ENCODE data around the gene AVEN. TPM values are rescaled to one million over a fixed set of nuclear protein-coding genes. Genes with fewer than 3 reads are reported as not detected.
A peak's percentile ranks its signal among the peaks of the same experiment; 100 is the strongest.

AVEN gene
- total and polyA plus RNA-seq, 2 donors (not counting 1 experiment from before 2014, with no cell fraction given), result 16.0 to 19.2 TPM

- H3K4me3 ChIP-seq (replicated peaks in 1 of 4; ENCODE audit: control extremely low read depth in 1 of 4, insufficient read depth in 1 of 4, low read depth in 3 of 4, low read length in 4 of 4), result no peak overlapping the region
- H3K79me2 ChIP-seq (ENCODE audit: control insufficient read depth, insufficient read depth, low read length), result no peaks in the 10 kb centered on the region
- no peaks in the 10 kb centered on the region for H3K27me3 ChIP-seq (ENCODE audit: control insufficient read depth, insufficient read depth, low read length)
- TF ChIP-seq CTCF (conservative IDR thresholded peaks at IDR 0.05 in 1 of 2, IDR thresholded peaks at IDR 0.05 in 1 of 2; ENCODE audit: low read depth in 1 of 2, low read length in 2 of 2) (no peak), EZH2 (IDR thresholded peaks at IDR 0.05; ENCODE audit: low read length, missing control alignments) (no peak)
- H3K27ac ChIP-seq (ENCODE audit: insufficient read depth, low read length), result no peak overlapping the region
- no peak for DNase-seq (ENCODE audit: low read depth in 2 of 2)
- H4K20me1 ChIP-seq (ENCODE audit: control insufficient read depth, extremely low read depth, insufficient read depth, low read length), result no peaks in the 10 kb centered on the region
- H3K4me1 ChIP-seq (ENCODE audit: control insufficient read depth, extremely low read depth, insufficient read depth, low read length), result no peaks in the 10 kb centered on the region
- no peak overlapping the region for H3K9ac ChIP-seq (ENCODE audit: insufficient read depth, low read length)
- H3K9me3 ChIP-seq (ENCODE audit: control insufficient read depth, insufficient read depth, low read depth, low read length), result no peaks in the 10 kb centered on the region
- H2AFZ ChIP-seq (ENCODE audit: low read length), result no peak overlapping the region
- no peaks in the 10 kb centered on the region for H3K36me3 ChIP-seq (ENCODE audit: control insufficient read depth, insufficient read depth, low read length)
- no peak overlapping the region for H3K4me2 ChIP-seq (ENCODE audit: extremely low read depth, insufficient read depth, low read length)
Observed at GRCh38 chr15:33941279-33942063, 97.5 kb downstream of the AVEN start.

- TF ChIP-seq CTCF (conservative IDR thresholded peaks at IDR 0.05 in 1 of 2, IDR thresholded peaks at IDR 0.05 in 1 of 2; ENCODE audit: low read depth in 1 of 2, low read length in 2 of 2) (no peak), EZH2 (IDR thresholded peaks at IDR 0.05; ENCODE audit: low read length, missing control alignments) (no peak)
Observed at GRCh38 chr15:33934921-33935320, 104.1 kb downstream of the AVEN start.

GRCh38 chr15:33934396-33934795 is 104.6 kb downstream of the AVEN start:
- Histone ChIP-seq H3K4me2 (ENCODE audit: extremely low read depth, insufficient read depth, low read length) (no peak overlapping the region), H3K4me3 (replicated peaks in 1 of 4; ENCODE audit: control extremely low read depth in 1 of 4, insufficient read depth in 1 of 4, low read depth in 3 of 4, low read length in 4 of 4) (no peak overlapping the region), H3K79me2 (ENCODE audit: control insufficient read depth, insufficient read depth, low read length) (no peaks in the 10 kb centered on the region), H3K9me3 (ENCODE audit: control insufficient read depth, insufficient read depth, low read depth, low read length) (no peaks in the 10 kb centered on the region), H4K20me1 (ENCODE audit: control insufficient read depth, extremely low read depth, insufficient read depth, low read length) (no peaks in the 10 kb centered on the region), H3K9ac (ENCODE audit: insufficient read depth, low read length) (no peak overlapping the region), H2AFZ (ENCODE audit: low read length) (no peak overlapping the region), H3K4me1 (ENCODE audit: control insufficient read depth, extremely low read depth, insufficient read depth, low read length) (no peaks in the 10 kb centered on the region), H3K36me3 (ENCODE audit: control insufficient read depth, insufficient read depth, low read length) (no peaks in the 10 kb centered on the region), H3K27ac (ENCODE audit: insufficient read depth, low read length) (no peak overlapping the region), H3K27me3 (ENCODE audit: control insufficient read depth, insufficient read depth, low read length) (no peaks in the 10 kb centered on the region)
- TF ChIP-seq CTCF (conservative IDR thresholded peaks at IDR 0.05 in 1 of 2, IDR thresholded peaks at IDR 0.05 in 1 of 2; ENCODE audit: low read depth in 1 of 2, low read length in 2 of 2), result no peak
- no peak for TF ChIP-seq EZH2 (IDR thresholded peaks at IDR 0.05; ENCODE audit: low read length, missing control alignments)
- peak in 1 of 2 donors; percentile 19 for DNase-seq (ENCODE audit: low read depth in 2 of 2)

More at GRCh38 chr15:33934921-33935320, 104.1 kb downstream of the AVEN start:
- Histone ChIP-seq H3K27ac (ENCODE audit: insufficient read depth, low read length) (no peak overlapping the region), H3K36me3 (ENCODE audit: control insufficient read depth, insufficient read depth, low read length) (no peaks in the 10 kb centered on the region), H3K4me3 (replicated peaks in 1 of 4; ENCODE audit: control extremely low read depth in 1 of 4, insufficient read depth in 1 of 4, low read depth in 3 of 4, low read length in 4 of 4) (no peak overlapping the region), H3K9ac (ENCODE audit: insufficient read depth, low read length) (no peak overlapping the region), H3K4me2 (ENCODE audit: extremely low read depth, insufficient read depth, low read length) (no peak overlapping the region), H3K79me2 (ENCODE audit: control insufficient read depth, insufficient read depth, low read length) (no peaks in the 10 kb centered on the region), H2AFZ (ENCODE audit: low read length) (no peak overlapping the region), H3K9me3 (ENCODE audit: control insufficient read depth, insufficient read depth, low read depth, low read length) (no peaks in the 10 kb centered on the region), H3K27me3 (ENCODE audit: control insufficient read depth, insufficient read depth, low read length) (no peaks in the 10 kb centered on the region), H3K4me1 (ENCODE audit: control insufficient read depth, extremely low read depth, insufficient read depth, low read length) (no peaks in the 10 kb centered on the region), H4K20me1 (ENCODE audit: control insufficient read depth, extremely low read depth, insufficient read depth, low read length) (no peaks in the 10 kb centered on the region)
- peak in 1 of 2 donors; percentile 46 for DNase-seq (ENCODE audit: low read depth in 2 of 2)
